ENCODE results near the gene SRD5A2.

GRCh38 chr2:31586230-31586629 is 5.5 kb upstream of the SRD5A2 start:
- TF ChIP-seq POLR2AphosphoS5 (IDR thresholded peaks at IDR 0.05): no peak
- TF ChIP-seq CTCF (IDR thresholded peaks at IDR 0.05): no peak

Measured in breast epithelium (tissue), 3 donors.